B cell (primary cell): ENCODE data around the gene AP5S1. TPM values are rescaled to one million over a fixed set of nuclear protein-coding genes. Genes with fewer than 3 reads are reported as not detected.
"Not testable (repeated sequence)": the region's sequence is repeated elsewhere in the genome, so short reads cannot be mapped to it uniquely, and the experiment has no call there.

Source experiments
- ATAC-seq: fragments of 200-7000 bp; cut with Tn5 transposase; one replicate; pipeline ENCODE4 v1.10.0; 2021; ENCODE audit warnings: low read depth, mild to moderate bottlenecking, moderate number of reproducible peaks, moderate library complexity
- CTCF ChIA-PET: fragments of 350-600 bp; sonication (Branson Sonifier 250); formaldehyde crosslinking; loops from one replicate; lab custom pipeline; 2021; ENCODE audit warnings: antibody characterized with exemption, inconsistent platforms; lab: Charles Lee
- POLR2A ChIA-PET: fragments of 350-600 bp; sonication (Branson Sonifier 250); formaldehyde crosslinking; loops from one replicate; lab custom pipeline; 2021; ENCODE audit warnings: antibody characterized with exemption; lab: Charles Lee
- DNase-seq: peaks from one replicate; pipeline ENCODE4 v3.0.0; 2013
- H2AFZ ChIP-seq: 2 replicates; pipeline ENCODE4 v1.6.1; 2012; ENCODE audit warnings: mild to moderate bottlenecking, low read depth, low read length; ENCODE audit not compliant: insufficient read depth, poor library complexity, severe bottlenecking
- H3K27ac ChIP-seq, 2 donors: 1 replicate in 1 of 2; 2 replicates in 1 of 2; pipeline ENCODE4 v1.5.1; 2012 to 2013; ENCODE audit warnings: low read length in 2 of 2, mild to moderate bottlenecking in 2 of 2, moderate library complexity in 1 of 2
- H3K27me3 ChIP-seq, 4 experiments: fragments of 200-600 bp in 1 of 4; sonication (generic) in 1 of 4; replicated peaks in 1 of 4; 1 replicate in 2 of 4; 2 replicates in 2 of 4; pipeline versions ENCODE4 v1.6.1 to v1.7.0; 2013 to 2016; ENCODE audit warnings: low read length in 3 of 4, mild to moderate bottlenecking in 2 of 4, mixed read lengths in 1 of 4, moderate library complexity in 1 of 4; ENCODE audit not compliant: insufficient read depth in 4 of 4, control insufficient read depth in 3 of 4; ENCODE audit errors: control extremely low read depth in 1 of 4
- H3K36me3 ChIP-seq, 2 experiments: replicated peaks in 1 of 2; 1 replicate in 1 of 2; 2 replicates in 1 of 2; pipeline versions ENCODE4 v1.6.1 to v1.7.1; 2013; ENCODE audit warnings: low read length in 1 of 2; ENCODE audit not compliant: insufficient read depth in 2 of 2, control insufficient read depth in 1 of 2; ENCODE audit errors: control extremely low read depth in 1 of 2, extremely low read depth in 1 of 2
- H3K4me1 ChIP-seq, 2 donors: fragments of 200-600 bp in 1 of 2; sonication (generic) in 1 of 2; 1 replicate in 1 of 2; 2 replicates in 1 of 2; pipeline versions ENCODE4 v1.5.1 to v1.6.1; 2013 to 2017; ENCODE audit warnings: low read length in 2 of 2; ENCODE audit not compliant: control insufficient read depth in 2 of 2, insufficient read depth in 2 of 2
- H3K4me2 ChIP-seq: replicated peaks from 2 replicates; pipeline ENCODE3; 2012; ENCODE audit warnings: mild to moderate bottlenecking, low read depth, low read length; ENCODE audit not compliant: poor library complexity, severe bottlenecking
- H3K4me3 ChIP-seq, 5 experiments: fragments of 200-600 bp in 1 of 5; sonication (generic) in 1 of 5; 1 replicate in 3 of 5; 2 replicates in 2 of 5; pipeline versions ENCODE4 v1.5.1 to v1.7.0; 2011 to 2016; ENCODE audit warnings: low read length in 4 of 5, mild to moderate bottlenecking in 4 of 5, low read depth in 2 of 5, control low read depth in 1 of 5, moderate library complexity in 1 of 5; ENCODE audit not compliant: insufficient read depth in 1 of 5; ENCODE audit errors: control extremely low read depth in 1 of 5, extremely low read depth in 1 of 5
- H3K79me2 ChIP-seq: fragments of 200-600 bp; sonication (generic); one replicate; pipeline ENCODE4 v1.6.0; 2016; ENCODE audit warnings: low read length; ENCODE audit not compliant: control insufficient read depth, insufficient read depth
- H3K9ac ChIP-seq: fragments of 200-600 bp; sonication (generic); 2 replicates; pipeline ENCODE4 v1.6.1; 2017; ENCODE audit warnings: mild to moderate bottlenecking, low read length, moderate library complexity
- H3K9me3 ChIP-seq, 3 donors: one replicate each; pipeline versions ENCODE4 v1.6.1 to v1.7.1; 2013; ENCODE audit warnings: low read length in 2 of 3; ENCODE audit not compliant: control insufficient read depth in 2 of 3, insufficient read depth in 1 of 3; ENCODE audit errors: control extremely low read depth in 1 of 3
- H4K20me1 ChIP-seq: 2 replicates; pipeline ENCODE4 v1.6.0; 2012; ENCODE audit warnings: mild to moderate bottlenecking, low read length; ENCODE audit not compliant: insufficient read depth, control insufficient read depth, poor library complexity, severe bottlenecking
- H3K27ac Mint-ChIP-seq: one replicate; pipeline ENCODE4 v1.8.0; 2021; ENCODE audit warnings: mixed read lengths
- H3K27me3 Mint-ChIP-seq: one replicate; pipeline ENCODE4 v1.8.0; 2021; ENCODE audit warnings: mixed read lengths
- H3K4me1 Mint-ChIP-seq: one replicate; pipeline ENCODE4 v1.8.0; 2021; ENCODE audit warnings: mixed read lengths
- H3K4me3 Mint-ChIP-seq: one replicate; pipeline ENCODE4 v1.8.0; 2021; ENCODE audit warnings: mixed read lengths
- H3K9me3 Mint-ChIP-seq: one replicate; pipeline ENCODE4 v1.8.0; 2022; ENCODE audit warnings: mixed read lengths; ENCODE audit not compliant: insufficient read depth
- CTCF ChIP-seq: fragments of 200-600 bp; IDR thresholded peaks from one replicate; pipeline ENCODE4 v1.8.0; 2022; ENCODE audit warnings: antibody characterized with exemption, mild to moderate bottlenecking
- EZH2 ChIP-seq: IDR thresholded peaks from 2 replicates; pipeline ENCODE4 v1.6.1; 2012; ENCODE audit warnings: borderline replicate concordance, low read depth, mild to moderate bottlenecking, moderate library complexity, low read length; ENCODE audit not compliant: insufficient read depth, poor library complexity, severe bottlenecking
- WGBS: methylation state at CpG from one replicate; pipeline ENCODE4 v1.1.5; 2013; ENCODE audit warnings: missing lambda C conversion rate; ENCODE audit not compliant: insufficient coverage; 5-methylcytosine and 5-hydroxymethylcytosine counted together
- intact Hi-C: fragments of 100-400 bp; cut with micrococcal nuclease; formaldehyde crosslinking; loops from one replicate; pipeline ENCODE4 v1.10.0; 2022
- polyA plus RNA-seq: library from polyadenylated mRNA; depleted of rRNA; stranded (reverse); fragments of >200 nt; gene quantifications from 2 replicates; pipeline ENCODE4 v1.2.3, GENCODE V29; 2012
- total RNA-seq, 2 donors: library from RNA; stranded (reverse); fragments of 120-200 nt in 1 of 2; gene quantifications; 1 replicate in 1 of 2; 2 replicates in 1 of 2; pipeline versions ENCODE4 v1.2.3 to v1.2.4, GENCODE V29; 2013 to 2022

The AP5S1 gene
- total and polyA plus RNA-seq, 2 donors (not counting 1 experiment from before 2014, with no cell fraction given) = 9.2 to 12.6 TPM

DNA sequence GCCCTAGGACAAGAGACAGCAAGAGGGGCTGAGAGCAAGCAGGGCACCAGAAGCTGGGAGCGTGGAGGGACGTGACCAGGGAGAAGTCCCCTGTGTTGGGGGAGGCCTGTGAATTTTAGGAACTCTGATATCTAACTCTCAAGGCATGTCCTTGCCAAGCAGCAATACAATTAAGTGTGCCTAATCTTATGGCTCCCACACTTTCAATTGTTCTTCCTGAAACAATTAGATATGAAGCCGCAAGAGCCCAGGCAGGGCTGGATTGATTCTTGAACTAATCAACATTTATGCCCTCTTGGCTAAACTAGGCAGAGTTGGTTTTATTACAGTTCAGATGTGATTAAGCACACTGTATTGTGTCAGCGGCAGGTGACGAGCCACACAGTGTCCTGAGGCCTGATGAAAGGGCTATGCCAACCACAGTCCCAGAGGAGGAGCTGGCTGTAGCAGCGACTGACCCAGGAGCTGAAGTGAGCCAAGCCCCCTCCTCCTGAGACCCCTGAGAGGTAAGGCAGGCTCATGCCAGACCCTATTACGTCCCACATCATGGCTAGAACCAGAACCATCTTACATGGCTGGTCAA is 22.1 kb downstream of the AP5S1 start:
- POLR2A ChIA-PET = interaction anchor here (0.7 kb wide), 1 partner anchor 38 kb away, joined by 9 read pairs; no protein-coding TSS in a partner anchor
- H3K27ac Mint-ChIP-seq = no peak overlapping the region
- CTCF ChIA-PET = interaction anchor here (0.8 kb wide), 1 partner anchor 22 kb away, joined by 3 read pairs; the partner anchor contains the start of gene AP5S1
- TF ChIP-seq EZH2 = no peak
- TF ChIP-seq CTCF = no peak
- no peaks in the 10 kb centered on the region for H3K9me3 Mint-ChIP-seq
- H3K9ac ChIP-seq = no peak overlapping the region
- peaks cover 16% of the 10 kb centered on the region for H3K79me2 ChIP-seq
- WGBS = 69% methylated on average over 5 of the region's 7 CpGs
- H3K4me1 Mint-ChIP-seq = peaks cover 12% of the 10 kb centered on the region
- H2AFZ ChIP-seq = no peak overlapping the region
- H3K27me3 ChIP-seq = no peaks in the 10 kb centered on the region
- intact Hi-C loops = no loop called here
- H3K27ac ChIP-seq = no peak overlapping the region
- ATAC-seq = no peak
- H3K4me3 ChIP-seq = no peak overlapping the region
- H3K4me1 ChIP-seq = peaks cover 3 to 12% of the 10 kb centered on the region in 2 donors
- no peak for DNase-seq
- H3K4me2 ChIP-seq = no peak overlapping the region
- no peaks in the 10 kb centered on the region for H3K36me3 ChIP-seq
- peaks cover under 1% of the 10 kb centered on the region for H4K20me1 ChIP-seq
- H3K4me3 Mint-ChIP-seq = no peak overlapping the region
- no peaks in the 10 kb centered on the region for H3K27me3 Mint-ChIP-seq
- H3K9me3 ChIP-seq = no peaks in the 10 kb centered on the region

DNA sequence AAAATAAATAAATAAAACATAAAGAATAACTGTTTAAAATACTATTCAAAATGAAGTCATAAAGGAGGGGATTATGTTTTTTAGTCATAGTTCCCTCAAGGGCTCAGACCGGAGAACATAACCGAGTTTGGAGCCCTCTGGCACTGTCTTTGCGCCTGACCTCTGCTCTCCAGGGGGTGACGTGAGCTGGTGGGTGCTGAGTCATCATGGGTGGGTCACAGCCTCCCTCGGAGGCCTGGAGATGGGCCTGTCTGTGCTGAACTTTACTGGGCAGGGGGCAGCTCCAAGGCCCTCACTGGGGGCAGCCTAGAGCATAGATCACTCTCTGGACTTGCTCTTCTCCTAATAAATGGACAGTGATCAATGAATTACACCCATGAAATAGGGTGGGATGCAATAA is 23.1 kb downstream of the AP5S1 start:
- Mint-ChIP-seq H3K9me3 (no peaks in the 10 kb centered on the region), H3K4me3 (no peak overlapping the region), H3K4me1 (peaks cover 21% of the 10 kb centered on the region), H3K27me3 (no peaks in the 10 kb centered on the region), H3K27ac (no peak overlapping the region)
- Histone ChIP-seq H3K4me1 (peaks cover 8 to 18% of the 10 kb centered on the region in 2 donors), H3K79me2 (peaks cover 25% of the 10 kb centered on the region), H3K4me2 (no peak overlapping the region), H3K27ac (no peak overlapping the region), H3K9me3 (no peaks in the 10 kb centered on the region), H2AFZ (no peak overlapping the region), H3K9ac (no peak overlapping the region), H3K27me3 (no peaks in the 10 kb centered on the region), H3K4me3 (no peak overlapping the region), H3K36me3 (no peaks in the 10 kb centered on the region), H4K20me1 (peaks cover 7% of the 10 kb centered on the region)
- CTCF ChIA-PET = interaction anchor here (0.8 kb wide), 1 partner anchor 23 kb away, joined by 3 read pairs; the partner anchor contains the start of gene AP5S1
- ATAC-seq = no peak
- 66% methylated on average over 5 of the region's 5 CpGs for WGBS
- intact Hi-C loops = no loop called here
- POLR2A ChIA-PET = no interaction called here
- TF ChIP-seq EZH2 = no peak
- TF ChIP-seq CTCF = no peak
- DNase-seq = no peak

- ATAC-seq, H3K9ac ChIP-seq, POLR2A ChIA-PET: not testable (repeated sequence)
Observed at GRCh38 chr20:3843990-3844619, 23.8 kb downstream of the AP5S1 start.

More at GRCh38 chr20:3843990-3844619, 23.8 kb downstream of the AP5S1 start:
- H3K27ac Mint-ChIP-seq, intact Hi-C loops, H3K4me3 Mint-ChIP-seq, H3K4me2 ChIP-seq, DNase-seq, H3K36me3 ChIP-seq, H3K4me3 ChIP-seq, H3K27me3 Mint-ChIP-seq, H3K27ac ChIP-seq, H3K9me3 ChIP-seq, H3K9me3 Mint-ChIP-seq, H2AFZ ChIP-seq, H3K27me3 ChIP-seq: not testable (repeated sequence)
- Histone ChIP-seq H3K79me2 (peaks cover 31% of the 10 kb centered on the region), H3K4me1 (peaks cover 8 to 18% of the 10 kb centered on the region in 2 donors), H4K20me1 (peaks cover 13% of the 10 kb centered on the region)
- WGBS = 97% methylated on average over 7 of the region's 9 CpGs
- H3K4me1 Mint-ChIP-seq = peaks cover 27% of the 10 kb centered on the region
- CTCF ChIA-PET = interaction anchor here (1.2 to 2.1 kb wide), 2 partner anchors 11 to 44 kb away, joined by 3 to 9 read pairs; no protein-coding TSS in a partner anchor
